ENCODE results near the gene MAPK9. TPM values are rescaled to one million over a fixed set of nuclear protein-coding genes. Genes with fewer than 3 reads are reported as not detected.

MAPK9 gene
- total RNA-seq, 2 donors from 2014 or later, result 27.9 to 34.9 TPM

GRCh38 chr5:180194410-180195345 lies 97.2 kb downstream of the MAPK9 start:
- intact Hi-C loops (cut with DNase I), result loop anchor here in 1 of 2 donors (5.0 kb wide), 1 partner anchor 1152 kb away; no protein-coding TSS in a partner anchor
- peak; percentile 66 for DNase-seq (ENCODE audit: low spot score)

- DNase-seq (ENCODE audit: low spot score), result peak; percentile 57
- intact Hi-C loops (cut with DNase I), result no loop called here
Measured at GRCh38 chr5:180193749-180194375, 98.0 kb downstream of the MAPK9 start.

GRCh38 chr5:180191716-180192115 lies 100.2 kb downstream of the MAPK9 start:
- intact Hi-C loops (cut with DNase I), result no loop called here
- DNase-seq (ENCODE audit: low spot score), result no peak

GRCh38 chr5:180187767-180188166 lies 104.1 kb downstream of the MAPK9 start:
- intact Hi-C loops (cut with DNase I), result no loop called here
- DNase-seq (ENCODE audit: low spot score), result no peak

Other genes with a start within 250 kb of the MAPK9 start
- gene RNF130, start 220.3 kb downstream of the MAPK9 start, total RNA-seq, result 10 to 100 TPM; 66.6 to 80.3 TPM
- under 1 TPM in 1 of 2 donors, not detected in 1; 0.24 TPM for gene RASGEF1C, start 82.9 kb downstream of the MAPK9 start, total RNA-seq
- gene GFPT2, start 61.3 kb upstream of the MAPK9 start, total RNA-seq, result 10 to 100 TPM; 75.4 to 83.3 TPM
- 10 to 100 TPM; 19.9 to 22.6 TPM for gene CNOT6, start 202.3 kb upstream of the MAPK9 start, total RNA-seq